ENCODE results near the gene UNKL. TPM values are rescaled to one million over a fixed set of nuclear protein-coding genes. Genes with fewer than 3 reads are reported as not detected.

The UNKL gene
- total RNA-seq, 1 experiment from 2014 or later: 32.0 TPM

DNA sequence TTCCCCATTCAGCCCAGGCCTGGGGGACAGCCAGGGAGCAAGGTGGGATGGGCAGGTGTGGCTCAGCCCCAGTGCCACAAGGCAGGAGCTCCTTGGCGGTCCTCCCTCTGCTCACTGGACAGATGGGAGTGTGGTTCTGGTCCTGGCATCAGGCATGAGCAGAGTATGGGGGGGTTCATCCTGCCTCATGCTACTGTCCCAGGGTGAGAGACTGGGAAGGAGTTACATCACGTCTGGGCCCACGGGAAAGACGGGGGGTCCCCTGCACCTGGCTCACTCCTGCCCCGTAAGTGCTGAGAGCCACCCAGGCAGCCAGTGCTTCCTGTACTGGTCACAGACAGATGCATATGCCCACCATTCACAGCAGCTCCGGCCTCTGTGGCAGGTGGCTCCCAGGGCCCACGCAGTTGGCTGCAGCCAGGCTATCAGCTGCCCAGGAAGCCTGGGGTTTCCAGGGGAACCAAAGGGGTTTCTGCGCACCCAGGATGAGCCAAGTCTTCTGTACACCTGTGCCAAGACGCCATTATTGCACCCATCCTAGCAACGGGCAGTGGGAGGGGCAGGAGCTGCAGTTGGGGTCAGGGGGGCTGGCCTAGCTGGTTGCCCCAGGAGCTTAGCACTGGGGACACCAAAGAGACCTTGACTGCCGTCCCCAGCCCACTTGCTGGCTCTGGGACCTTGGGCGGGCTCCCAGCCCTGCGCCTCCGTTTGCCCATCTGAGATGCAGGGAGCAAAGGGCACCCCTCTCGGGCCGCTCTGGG is 79.1 kb downstream of the UNKL start:
- Histone ChIP-seq H4K91ac (ENCODE audit: insufficient read length, low read depth, low read length) (no peak overlapping the region), H2AK5ac (ENCODE audit: insufficient read length, low read length) (no peak overlapping the region), H3K79me1 (ENCODE audit: insufficient read depth, low read depth, low read length, poor library complexity, severe bottlenecking) (no peaks in the 10 kb centered on the region), H3K4me1 (ENCODE audit: insufficient read depth, low read length) (no peaks in the 10 kb centered on the region), H3K4me2 (ENCODE audit: insufficient read depth, insufficient read length, low read length) (no peak overlapping the region), H2BK15ac (ENCODE audit: low read depth, low read length) (no peak overlapping the region), H3T11ph (ENCODE audit: low read length) (no peak overlapping the region), H3K56ac (ENCODE audit: insufficient read length, low read depth, low read length) (no peak overlapping the region), H4K20me1 (ENCODE audit: control insufficient read depth, insufficient read depth, insufficient read length) (no peaks in the 10 kb centered on the region), H3K79me2 (ENCODE audit: insufficient read depth, low read length) (no peaks in the 10 kb centered on the region), H2BK5ac (ENCODE audit: insufficient read length, low read length) (no peak overlapping the region), H3K14ac (ENCODE audit: insufficient read depth, low read length) (no peak overlapping the region), H3K23me2 (ENCODE audit: insufficient read length, low read depth, low read length, poor library complexity, severe bottlenecking) (peaks cover 20% of the 10 kb centered on the region), H2AFZ (ENCODE audit: low read length) (no peak overlapping the region), H2BK120ac (ENCODE audit: low read depth, low read length, poor library complexity, severe bottlenecking) (no peak overlapping the region), H2BK20ac (ENCODE audit: low read depth, low read length, poor library complexity, severe bottlenecking) (no peak overlapping the region), H4K5ac (ENCODE audit: insufficient read length, low read depth, low read length) (no peak overlapping the region), H3K18ac (ENCODE audit: insufficient read length, low read depth, low read length) (no peak overlapping the region), H2BK12ac (ENCODE audit: insufficient read length, low read depth, low read length) (no peak overlapping the region), H3K27ac (ENCODE audit: insufficient read length, low read depth, low read length) (no peak overlapping the region), H3K27me3 (ENCODE audit: insufficient read depth, low read length) (peaks cover 16% of the 10 kb centered on the region; the same call in 1 of the 2 replicates), H3K9me3 (ENCODE audit: control insufficient read depth, low read depth, low read length) (no peaks in the 10 kb centered on the region), H4K8ac (replicated peaks; ENCODE audit: insufficient read length, low read depth, low read length) (no peak overlapping the region), H3K9ac (ENCODE audit: extremely low read depth, insufficient read length, low read length) (no peak overlapping the region), H3K23ac (ENCODE audit: insufficient read length, low read depth, low read length) (no peak overlapping the region), H3K4ac (ENCODE audit: low read depth, low read length) (no peak overlapping the region)
- H3K27ac Mint-ChIP-seq: no peak overlapping the region
- peaks cover 48% of the 10 kb centered on the region for H3K27me3 Mint-ChIP-seq (ENCODE audit: low read depth)
- peaks cover 12 to 18% of the 10 kb centered on the region in 2 experiments for H3K4me1 Mint-ChIP-seq
- no CpG with 5 or more reads among the region's 16 CpGs for WGBS (ENCODE audit: extremely low coverage, insufficient read length, low lambda C conversion rate)
- H3K9me3 Mint-ChIP-seq: no peaks in the 10 kb centered on the region
- peak overlapping the region in 1 of 2 experiments; percentile 72; a peak in 2 of 5 replicates for H3K4me3 Mint-ChIP-seq
- no peaks in the 10 kb centered on the region for H3K36me3 Mint-ChIP-seq (ENCODE audit: insufficient read depth in 1 of 3, low read depth in 3 of 3)
- DNase-seq: no peak
- TF ChIP-seq, protein P1, sequence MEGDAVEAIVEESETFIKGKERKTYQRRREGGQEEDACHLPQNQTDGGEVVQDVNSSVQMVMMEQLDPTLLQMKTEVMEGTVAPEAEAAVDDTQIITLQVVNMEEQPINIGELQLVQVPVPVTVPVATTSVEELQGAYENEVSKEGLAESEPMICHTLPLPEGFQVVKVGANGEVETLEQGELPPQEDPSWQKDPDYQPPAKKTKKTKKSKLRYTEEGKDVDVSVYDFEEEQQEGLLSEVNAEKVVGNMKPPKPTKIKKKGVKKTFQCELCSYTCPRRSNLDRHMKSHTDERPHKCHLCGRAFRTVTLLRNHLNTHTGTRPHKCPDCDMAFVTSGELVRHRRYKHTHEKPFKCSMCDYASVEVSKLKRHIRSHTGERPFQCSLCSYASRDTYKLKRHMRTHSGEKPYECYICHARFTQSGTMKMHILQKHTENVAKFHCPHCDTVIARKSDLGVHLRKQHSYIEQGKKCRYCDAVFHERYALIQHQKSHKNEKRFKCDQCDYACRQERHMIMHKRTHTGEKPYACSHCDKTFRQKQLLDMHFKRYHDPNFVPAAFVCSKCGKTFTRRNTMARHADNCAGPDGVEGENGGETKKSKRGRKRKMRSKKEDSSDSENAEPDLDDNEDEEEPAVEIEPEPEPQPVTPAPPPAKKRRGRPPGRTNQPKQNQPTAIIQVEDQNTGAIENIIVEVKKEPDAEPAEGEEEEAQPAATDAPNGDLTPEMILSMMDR (conservative IDR thresholded peaks at IDR 0.05): no peak
